Parathyroid adenoma (tissue), 2 donors: ENCODE data around the gene PRDM16.

Source experiments
- H2AFZ ChIP-seq: fragments of 300-600 bp; sonication (generic); one replicate; pipeline ENCODE4 v1.7.0; 2017; ENCODE audit warnings: antibody characterized with exemption, mild to moderate bottlenecking
- H3K27ac ChIP-seq: fragments of 300-600 bp; sonication (generic); one replicate; pipeline ENCODE4 v1.7.0; 2017
- H3K27me3 ChIP-seq: fragments of 300-600 bp; sonication (generic); one replicate; pipeline ENCODE4 v1.7.0; 2017; ENCODE audit warnings: low read length; ENCODE audit not compliant: control insufficient read depth, insufficient read depth
- H3K36me3 ChIP-seq: fragments of 300-600 bp; sonication (generic); one replicate; pipeline ENCODE4 v1.7.0; 2017; ENCODE audit warnings: low read length; ENCODE audit not compliant: control insufficient read depth, insufficient read depth
- H3K4me1 ChIP-seq: fragments of 300-600 bp; sonication (generic); one replicate; pipeline ENCODE4 v1.7.0; 2017; ENCODE audit warnings: control low read depth
- H3K4me2 ChIP-seq: fragments of 300-600 bp; sonication (generic); one replicate; pipeline ENCODE4 v1.7.0; 2017; ENCODE audit warnings: low read length
- H3K4me3 ChIP-seq: fragments of 300-600 bp; sonication (generic); one replicate; pipeline ENCODE4 v1.7.0; 2017; ENCODE audit warnings: low read depth, low read length
- H3K79me2 ChIP-seq: fragments of 300-600 bp; sonication (generic); one replicate; pipeline ENCODE4 v1.7.0; 2017; ENCODE audit warnings: control low read depth
- H3K9ac ChIP-seq: fragments of 300-600 bp; sonication (generic); one replicate; pipeline ENCODE4 v1.7.0; 2017; ENCODE audit warnings: mild to moderate bottlenecking
- H3K9me3 ChIP-seq: fragments of 300-600 bp; sonication (generic); one replicate; pipeline ENCODE4 v1.7.0; 2017; ENCODE audit warnings: low read length; ENCODE audit not compliant: control insufficient read depth
- CTCF ChIP-seq: fragments of 300-600 bp; sonication (generic); IDR thresholded peaks from one replicate; pipeline ENCODE4 v1.7.0; 2017; ENCODE audit warnings: antibody characterized with exemption, mild to moderate bottlenecking
- donor health status: primary hyperparathyroidism.

The PRDM16 gene

GRCh38 chr1:3426956-3427535, 358.0 kb downstream of the PRDM16 start:
- Histone ChIP-seq H3K9ac (no peak overlapping the region), H3K4me2 (no peak overlapping the region), H3K36me3 (no peaks in the 10 kb centered on the region), H3K27me3 (no peaks in the 10 kb centered on the region), H3K9me3 (no peaks in the 10 kb centered on the region), H2AFZ (no peak overlapping the region), H3K79me2 (no peaks in the 10 kb centered on the region), H3K4me1 (no peaks in the 10 kb centered on the region), H3K27ac (no peak overlapping the region), H3K4me3 (no peak overlapping the region)
- TF ChIP-seq CTCF, result no peak

GRCh38 chr1:3427711-3428704, 359.0 kb downstream of the PRDM16 start:
- H3K27ac ChIP-seq, result no peak overlapping the region
- no peaks in the 10 kb centered on the region for H3K27me3 ChIP-seq
- no peak for TF ChIP-seq CTCF
- H3K36me3 ChIP-seq, result no peaks in the 10 kb centered on the region
- H3K9ac ChIP-seq, result no peak overlapping the region
- H3K79me2 ChIP-seq, result no peaks in the 10 kb centered on the region
- H3K9me3 ChIP-seq, result no peaks in the 10 kb centered on the region
- H3K4me3 ChIP-seq, result no peak overlapping the region
- H3K4me1 ChIP-seq, result no peaks in the 10 kb centered on the region
- no peak overlapping the region for H2AFZ ChIP-seq
- no peak overlapping the region for H3K4me2 ChIP-seq

- no peak overlapping the region for H3K4me3 ChIP-seq
- no peak for TF ChIP-seq CTCF
- H3K4me1 ChIP-seq, result no peaks in the 10 kb centered on the region
- no peak overlapping the region for H3K27ac ChIP-seq
- H3K9ac ChIP-seq, result no peak overlapping the region
- H3K79me2 ChIP-seq, result no peaks in the 10 kb centered on the region
- H3K36me3 ChIP-seq, result no peaks in the 10 kb centered on the region
- H3K4me2 ChIP-seq, result no peak overlapping the region
- H3K9me3 ChIP-seq, result no peaks in the 10 kb centered on the region
- no peaks in the 10 kb centered on the region for H3K27me3 ChIP-seq
- no peak overlapping the region for H2AFZ ChIP-seq
Observed at GRCh38 chr1:3428899-3429298, 359.9 kb downstream of the PRDM16 start.

GRCh38 chr1:3429320-3429719, 360.3 kb downstream of the PRDM16 start:
- Histone ChIP-seq H3K4me2 (no peak overlapping the region), H3K4me1 (no peaks in the 10 kb centered on the region), H3K4me3 (no peak overlapping the region), H3K9ac (no peak overlapping the region), H3K27ac (no peak overlapping the region), H3K79me2 (no peaks in the 10 kb centered on the region), H3K36me3 (no peaks in the 10 kb centered on the region), H3K27me3 (no peaks in the 10 kb centered on the region), H3K9me3 (no peaks in the 10 kb centered on the region), H2AFZ (no peak overlapping the region)
- TF ChIP-seq CTCF, result no peak
